Astrocyte (in vitro differentiated cells and primary cell): ENCODE data around the gene ZNF181.

Source experiments
- EZH2 ChIP-seq: IDR thresholded peaks from 2 replicates; pipeline ENCODE4 v1.6.1; 2012; ENCODE audit warnings: mild to moderate bottlenecking, low read length, inconsistent platforms; ENCODE audit not compliant: insufficient read depth
- TF ChIP-seq, protein P1 (sequence below): IDR thresholded peaks from 2 replicates; pipeline ENCODE4 v1.5.1; 2011; ENCODE audit warnings: low read depth, mild to moderate bottlenecking, inconsistent platforms, low read length, moderate library complexity; ENCODE audit not compliant: insufficient read depth

DNA sequence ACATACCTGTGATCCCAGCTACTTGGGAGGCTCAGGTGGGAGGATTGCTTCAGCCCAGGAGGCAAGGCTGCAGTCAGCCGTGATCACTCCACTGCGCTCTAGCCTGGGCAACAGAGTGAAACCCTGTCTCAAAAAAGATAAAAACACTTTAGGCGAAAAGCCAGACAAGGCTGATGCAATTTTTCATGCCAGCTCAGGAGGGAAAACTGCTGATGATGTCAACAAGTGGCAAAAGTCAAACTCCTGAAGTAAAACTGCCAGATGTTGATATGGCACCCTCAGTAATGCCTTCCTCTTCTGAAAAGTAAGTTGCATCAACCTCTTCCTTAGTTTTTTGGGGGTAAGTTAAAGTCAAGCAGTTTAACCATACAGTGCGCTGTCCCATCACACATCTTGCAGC, 23.4 kb downstream of the ZNF181 start:
- TF ChIP-seq, protein P1, sequence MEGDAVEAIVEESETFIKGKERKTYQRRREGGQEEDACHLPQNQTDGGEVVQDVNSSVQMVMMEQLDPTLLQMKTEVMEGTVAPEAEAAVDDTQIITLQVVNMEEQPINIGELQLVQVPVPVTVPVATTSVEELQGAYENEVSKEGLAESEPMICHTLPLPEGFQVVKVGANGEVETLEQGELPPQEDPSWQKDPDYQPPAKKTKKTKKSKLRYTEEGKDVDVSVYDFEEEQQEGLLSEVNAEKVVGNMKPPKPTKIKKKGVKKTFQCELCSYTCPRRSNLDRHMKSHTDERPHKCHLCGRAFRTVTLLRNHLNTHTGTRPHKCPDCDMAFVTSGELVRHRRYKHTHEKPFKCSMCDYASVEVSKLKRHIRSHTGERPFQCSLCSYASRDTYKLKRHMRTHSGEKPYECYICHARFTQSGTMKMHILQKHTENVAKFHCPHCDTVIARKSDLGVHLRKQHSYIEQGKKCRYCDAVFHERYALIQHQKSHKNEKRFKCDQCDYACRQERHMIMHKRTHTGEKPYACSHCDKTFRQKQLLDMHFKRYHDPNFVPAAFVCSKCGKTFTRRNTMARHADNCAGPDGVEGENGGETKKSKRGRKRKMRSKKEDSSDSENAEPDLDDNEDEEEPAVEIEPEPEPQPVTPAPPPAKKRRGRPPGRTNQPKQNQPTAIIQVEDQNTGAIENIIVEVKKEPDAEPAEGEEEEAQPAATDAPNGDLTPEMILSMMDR, result no peak
- no peak for TF ChIP-seq EZH2
